Neutrophil (primary cell): ENCODE data around the gene CD74.
"Not testable (repeated sequence)": the region's sequence is repeated elsewhere in the genome, so short reads cannot be mapped to it uniquely, and the experiment has no call there.

Experiments
- H3K27ac ChIP-seq: fragments of 200-600 bp; sonication (generic); 2 replicates; pipeline ENCODE4 v1.5.1; 2016; ENCODE audit warnings: mild to moderate bottlenecking, moderate library complexity
- H3K27me3 ChIP-seq: fragments of 200-600 bp; sonication (generic); 2 replicates; pipeline ENCODE4 v1.6.0; 2016; ENCODE audit warnings: mild to moderate bottlenecking
- H3K36me3 ChIP-seq: fragments of 200-600 bp; sonication (generic); 2 replicates; pipeline ENCODE4 v1.5.1; 2017
- H3K4me1 ChIP-seq, 2 experiments: fragments of 200-600 bp in 1 of 2; sonication (generic) in 1 of 2; 1 replicate in 1 of 2; 2 replicates in 1 of 2; pipeline versions ENCODE4 v1.5.1 to v1.6.1; 2013 to 2016; ENCODE audit warnings: low read depth in 1 of 2, low read length in 1 of 2, mild to moderate bottlenecking in 1 of 2, moderate library complexity in 1 of 2; ENCODE audit not compliant: control insufficient read depth in 1 of 2, insufficient read depth in 1 of 2
- H3K4me3 ChIP-seq, 2 experiments: fragments of 200-600 bp in 1 of 2; sonication (generic) in 1 of 2; 1 replicate in 1 of 2; 2 replicates in 1 of 2; pipeline ENCODE4 v1.5.1; 2013 to 2016; ENCODE audit warnings: low read depth in 1 of 2, low read length in 1 of 2, mild to moderate bottlenecking in 1 of 2, moderate library complexity in 1 of 2
- H3K9me3 ChIP-seq: fragments of 200-600 bp; sonication (generic); 2 replicates; pipeline ENCODE4 v1.5.1; 2016
- TF ChIP-seq, protein P1 (sequence below): fragments of 200-600 bp; sonication (generic); IDR thresholded peaks from 2 replicates; pipeline ENCODE4 v1.5.1; 2016; ENCODE audit warnings: antibody characterized with exemption

CD74 gene

GRCh38 chr5:150422075-150422474, 9.4 kb upstream of the CD74 start:
- Histone ChIP-seq H3K4me1 (peaks cover 0 to 8% of the 10 kb centered on the region in 2 experiments), H3K4me3 (no peak overlapping the region), H3K36me3 (no peaks in the 10 kb centered on the region), H3K27ac (no peak overlapping the region), H3K9me3 (no peaks in the 10 kb centered on the region), H3K27me3 (no peaks in the 10 kb centered on the region)
- TF ChIP-seq, protein P1, sequence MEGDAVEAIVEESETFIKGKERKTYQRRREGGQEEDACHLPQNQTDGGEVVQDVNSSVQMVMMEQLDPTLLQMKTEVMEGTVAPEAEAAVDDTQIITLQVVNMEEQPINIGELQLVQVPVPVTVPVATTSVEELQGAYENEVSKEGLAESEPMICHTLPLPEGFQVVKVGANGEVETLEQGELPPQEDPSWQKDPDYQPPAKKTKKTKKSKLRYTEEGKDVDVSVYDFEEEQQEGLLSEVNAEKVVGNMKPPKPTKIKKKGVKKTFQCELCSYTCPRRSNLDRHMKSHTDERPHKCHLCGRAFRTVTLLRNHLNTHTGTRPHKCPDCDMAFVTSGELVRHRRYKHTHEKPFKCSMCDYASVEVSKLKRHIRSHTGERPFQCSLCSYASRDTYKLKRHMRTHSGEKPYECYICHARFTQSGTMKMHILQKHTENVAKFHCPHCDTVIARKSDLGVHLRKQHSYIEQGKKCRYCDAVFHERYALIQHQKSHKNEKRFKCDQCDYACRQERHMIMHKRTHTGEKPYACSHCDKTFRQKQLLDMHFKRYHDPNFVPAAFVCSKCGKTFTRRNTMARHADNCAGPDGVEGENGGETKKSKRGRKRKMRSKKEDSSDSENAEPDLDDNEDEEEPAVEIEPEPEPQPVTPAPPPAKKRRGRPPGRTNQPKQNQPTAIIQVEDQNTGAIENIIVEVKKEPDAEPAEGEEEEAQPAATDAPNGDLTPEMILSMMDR, result no peak

DNA sequence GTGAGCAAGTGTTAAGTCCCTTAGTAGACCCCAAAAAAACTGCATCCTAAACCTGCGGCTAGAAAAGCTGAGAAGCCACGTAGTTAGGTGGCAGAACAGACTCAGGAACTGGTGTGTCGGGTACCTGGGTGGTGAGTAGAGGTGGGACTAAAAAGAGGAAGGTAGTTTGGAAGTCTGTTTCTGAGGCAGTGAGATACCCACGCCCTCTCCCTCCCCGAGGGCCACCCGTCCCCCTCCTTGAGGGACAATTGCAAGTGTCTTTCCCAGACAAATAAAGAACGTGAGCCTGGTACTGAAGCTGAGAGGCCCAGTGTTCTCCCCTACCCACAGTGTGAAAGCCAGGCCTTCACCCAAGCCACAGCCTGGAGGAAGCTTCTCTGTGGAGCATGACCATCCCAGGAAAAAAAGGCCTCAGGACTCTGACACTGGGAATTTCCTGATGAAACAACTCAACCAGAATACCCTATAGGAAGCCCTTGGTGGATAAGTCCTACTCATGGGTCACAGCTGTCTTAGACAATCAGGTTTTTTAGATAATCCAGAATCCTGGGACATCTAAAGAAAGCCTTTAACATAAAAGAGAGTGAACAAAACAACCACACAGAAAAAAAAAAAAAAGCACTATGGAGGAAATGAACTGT, 7.0 kb upstream of the CD74 start:
- Histone ChIP-seq H3K36me3 (no peaks in the 10 kb centered on the region), H3K27me3 (no peaks in the 10 kb centered on the region), H3K27ac (peak overlapping the region; percentile 25), H3K4me1 (peaks cover 0 to 8% of the 10 kb centered on the region in 2 experiments), H3K9me3 (no peaks in the 10 kb centered on the region), H3K4me3 (no peak overlapping the region)
- TF ChIP-seq, protein P1, result no peak

GRCh38 chr5:150413902-150414790, 1.4 kb upstream of the CD74 start:
- H3K36me3 ChIP-seq, H3K27me3 ChIP-seq, H3K4me3 ChIP-seq, H3K9me3 ChIP-seq: not testable (repeated sequence)
- Histone ChIP-seq H3K27ac (peak overlapping the region; percentile 96), H3K4me1 (peaks cover 38% of the 10 kb centered on the region in 2 experiments)

DNA sequence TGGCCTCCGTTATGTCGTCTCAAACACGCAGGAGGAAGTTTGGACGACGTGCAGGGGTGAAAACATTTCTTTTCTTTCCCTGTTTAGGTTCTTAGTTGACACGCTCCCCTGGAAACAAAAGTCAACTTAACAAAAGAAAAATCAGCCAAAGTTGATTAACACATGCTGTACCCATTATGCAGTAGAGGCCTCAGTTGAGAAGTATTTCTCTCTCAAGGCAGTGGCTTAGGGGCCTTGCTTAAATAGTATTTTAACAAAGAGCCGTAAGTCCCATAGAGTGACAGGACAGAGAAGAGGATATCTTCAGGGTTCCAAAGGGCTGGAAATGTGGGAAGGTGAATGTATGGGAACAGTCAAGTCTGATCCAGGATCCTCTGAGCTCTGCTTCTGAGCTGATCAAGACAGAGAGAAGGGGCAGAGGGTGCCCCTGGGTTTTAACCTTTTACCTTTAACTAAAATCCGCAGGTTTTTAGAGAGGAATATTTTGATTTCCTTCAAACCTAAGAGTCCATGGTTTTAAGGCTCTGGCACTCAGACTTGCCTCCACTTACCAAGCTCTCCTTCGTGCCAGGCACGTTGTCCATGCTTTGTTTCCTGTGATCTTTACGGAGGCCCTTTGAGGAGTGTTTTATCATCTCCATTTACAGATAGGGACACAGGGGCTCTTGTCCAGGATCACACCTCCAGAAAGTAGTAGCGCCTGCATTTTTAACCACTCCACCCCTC, 629 bp upstream of the CD74 start:
- peak overlapping the region; percentile 78 to 95 for H3K4me3 ChIP-seq
- no peaks in the 10 kb centered on the region for H3K36me3 ChIP-seq
- H3K9me3 ChIP-seq, result no peaks in the 10 kb centered on the region
- TF ChIP-seq, protein P1, result no peak
- H3K4me1 ChIP-seq, result peaks cover 37 to 38% of the 10 kb centered on the region in 2 experiments
- no peaks in the 10 kb centered on the region for H3K27me3 ChIP-seq
- H3K27ac ChIP-seq, result peak overlapping the region; percentile 96

DNA sequence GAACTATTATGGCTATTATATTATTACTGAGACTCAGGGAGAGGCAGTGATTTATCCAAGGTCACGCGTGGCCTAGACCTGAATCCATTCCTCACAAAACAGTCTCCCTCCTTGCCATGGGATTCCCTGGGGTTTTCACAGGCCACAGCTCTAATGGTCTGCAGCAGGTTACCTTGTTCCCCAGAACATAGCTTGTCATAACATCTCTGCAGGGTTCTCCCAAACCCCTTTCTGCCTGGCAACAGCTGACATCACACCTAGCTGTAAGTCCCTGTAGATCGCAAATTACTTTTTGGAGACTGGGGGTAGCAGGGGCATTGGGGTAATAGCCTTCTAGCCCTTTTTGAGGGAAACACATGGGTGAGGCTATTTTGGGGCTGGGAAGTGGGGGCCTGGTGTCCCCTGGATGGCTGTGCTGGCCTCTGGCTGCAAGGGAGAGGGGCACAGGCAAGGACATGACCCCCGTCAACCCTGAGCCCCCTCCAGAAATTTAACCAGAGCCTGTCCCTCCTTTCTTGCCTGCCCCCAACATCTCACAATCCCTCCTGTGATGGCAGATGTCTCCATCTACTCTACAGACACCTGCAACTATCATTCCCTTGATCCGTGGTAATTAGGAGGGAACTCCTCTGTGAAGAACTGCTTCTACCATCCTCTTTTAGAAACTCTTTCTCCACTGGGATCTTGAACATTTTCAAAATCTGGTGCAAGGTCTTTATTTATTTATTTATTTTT, 1.3 kb downstream of the CD74 start:
- peaks cover 37 to 38% of the 10 kb centered on the region in 2 experiments for H3K4me1 ChIP-seq
- H3K27ac ChIP-seq, result peak overlapping the region; percentile 96
- TF ChIP-seq, protein P1, result no peak
- H3K27me3 ChIP-seq, result no peaks in the 10 kb centered on the region
- no peaks in the 10 kb centered on the region for H3K9me3 ChIP-seq
- peaks cover 11% of the 10 kb centered on the region for H3K36me3 ChIP-seq
- H3K4me3 ChIP-seq, result peak overlapping the region; percentile 78 to 95
